NCI-H748 treated with DMSO at 0.1 percent for 48 hours (cell line): ENCODE data around the gene UQCRC1.

Experiments
- DNase-seq: peaks from one replicate; lab custom pipeline; 2025; lab: John Stamatoyannopoulos, UW

The UQCRC1 gene

GRCh38 chr3:48598323-48599076 is 10.9 kb downstream of the UQCRC1 start:
- DNase-seq = no peak

GRCh38 chr3:48597408-48597800 is 12.0 kb downstream of the UQCRC1 start:
- DNase-seq = no peak

- no peak for DNase-seq
Observed at GRCh38 chr3:48596676-48597407, 12.6 kb downstream of the UQCRC1 start.

- no peak for DNase-seq
Observed at GRCh38 chr3:48596157-48596556, 13.3 kb downstream of the UQCRC1 start.

- DNase-seq = no peak
Observed at GRCh38 chr3:48595526-48596121, 13.8 kb downstream of the UQCRC1 start.

- no peak for DNase-seq
Observed at GRCh38 chr3:48595075-48595525, 14.3 kb downstream of the UQCRC1 start, which contains the start of gene COL7A1. Gene COL7A1 (minus strand): TSS chr3:48595329. CDS start chr3:48595159, 170 bp downstream.

GRCh38 chr3:48594417-48595049 is 14.9 kb downstream of the UQCRC1 start:
- no peak for DNase-seq

- no peak for DNase-seq
Observed at GRCh38 chr3:48593337-48593736, 16.1 kb downstream of the UQCRC1 start.

- DNase-seq = no peak
Observed at GRCh38 chr3:48592519-48593087, 16.8 kb downstream of the UQCRC1 start.

GRCh38 chr3:48591886-48592518 is 17.4 kb downstream of the UQCRC1 start:
- no peak for DNase-seq

GRCh38 chr3:48591436-48591835 is 18.0 kb downstream of the UQCRC1 start:
- no peak for DNase-seq

GRCh38 chr3:48588230-48588629 is 21.2 kb downstream of the UQCRC1 start:
- DNase-seq = no peak

GRCh38 chr3:48587686-48588085 is 21.8 kb downstream of the UQCRC1 start:
- no peak for DNase-seq

- no peak for DNase-seq
Observed at GRCh38 chr3:48585411-48585810, 24.0 kb downstream of the UQCRC1 start.

- DNase-seq = no peak
Observed at GRCh38 chr3:48584836-48585235, 24.6 kb downstream of the UQCRC1 start.

GRCh38 chr3:48581621-48582481 is 27.6 kb downstream of the UQCRC1 start:
- no peak for DNase-seq

- DNase-seq = no peak
Observed at GRCh38 chr3:48576647-48577046, 32.8 kb downstream of the UQCRC1 start.

GRCh38 chr3:48575366-48575765 is 34.1 kb downstream of the UQCRC1 start:
- no peak for DNase-seq

- DNase-seq = no peak
Observed at GRCh38 chr3:48573973-48574585, 35.4 kb downstream of the UQCRC1 start.

GRCh38 chr3:48572517-48572916 is 36.9 kb downstream of the UQCRC1 start:
- DNase-seq = no peak
